ENCODE measurements around the gene CSTA. TPM values are rescaled to one million over a fixed set of nuclear protein-coding genes. Genes with fewer than 3 reads are reported as not detected.

CSTA gene
- total and polyA plus RNA-seq, 2 donors from 2014 or later, result 0.80 to 4.6 TPM

- Histone ChIP-seq H3K4me3 (ENCODE audit: low read length in 3 of 3) (no peak overlapping the region), H3K27ac (ENCODE audit: low read depth in 2 of 2, low read length in 2 of 2) (no peak overlapping the region), H3K4me1 (ENCODE audit: control insufficient read depth in 2 of 3, insufficient read depth in 2 of 3, low read depth in 1 of 3, low read length in 3 of 3) (no peaks in the 10 kb centered on the region), H3K36me3 (ENCODE audit: control insufficient read depth in 2 of 3, insufficient read depth in 3 of 3, low read length in 3 of 3) (no peaks in the 10 kb centered on the region), H3K9ac (ENCODE audit: low read length in 3 of 3) (no peak overlapping the region), H3K9me3 (ENCODE audit: control insufficient read depth in 2 of 3, insufficient read depth in 1 of 3, low read length in 3 of 3) (no peaks in the 10 kb centered on the region), H3K27me3 (ENCODE audit: control insufficient read depth, insufficient read depth, low read length) (no peaks in the 10 kb centered on the region)
- intact Hi-C loops (cut with DNase I), result no loop called here
- DNase-seq (no peak), FAIRE-seq (no peak)
- TF ChIP-seq, protein P1, sequence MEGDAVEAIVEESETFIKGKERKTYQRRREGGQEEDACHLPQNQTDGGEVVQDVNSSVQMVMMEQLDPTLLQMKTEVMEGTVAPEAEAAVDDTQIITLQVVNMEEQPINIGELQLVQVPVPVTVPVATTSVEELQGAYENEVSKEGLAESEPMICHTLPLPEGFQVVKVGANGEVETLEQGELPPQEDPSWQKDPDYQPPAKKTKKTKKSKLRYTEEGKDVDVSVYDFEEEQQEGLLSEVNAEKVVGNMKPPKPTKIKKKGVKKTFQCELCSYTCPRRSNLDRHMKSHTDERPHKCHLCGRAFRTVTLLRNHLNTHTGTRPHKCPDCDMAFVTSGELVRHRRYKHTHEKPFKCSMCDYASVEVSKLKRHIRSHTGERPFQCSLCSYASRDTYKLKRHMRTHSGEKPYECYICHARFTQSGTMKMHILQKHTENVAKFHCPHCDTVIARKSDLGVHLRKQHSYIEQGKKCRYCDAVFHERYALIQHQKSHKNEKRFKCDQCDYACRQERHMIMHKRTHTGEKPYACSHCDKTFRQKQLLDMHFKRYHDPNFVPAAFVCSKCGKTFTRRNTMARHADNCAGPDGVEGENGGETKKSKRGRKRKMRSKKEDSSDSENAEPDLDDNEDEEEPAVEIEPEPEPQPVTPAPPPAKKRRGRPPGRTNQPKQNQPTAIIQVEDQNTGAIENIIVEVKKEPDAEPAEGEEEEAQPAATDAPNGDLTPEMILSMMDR (IDR thresholded peaks at IDR 0.05; ENCODE audit: borderline replicate concordance, extremely low read depth, insufficient read depth), result no peak
Measured at GRCh38 chr3:122332551-122332950, 7.5 kb downstream of the CSTA start.

DNA sequence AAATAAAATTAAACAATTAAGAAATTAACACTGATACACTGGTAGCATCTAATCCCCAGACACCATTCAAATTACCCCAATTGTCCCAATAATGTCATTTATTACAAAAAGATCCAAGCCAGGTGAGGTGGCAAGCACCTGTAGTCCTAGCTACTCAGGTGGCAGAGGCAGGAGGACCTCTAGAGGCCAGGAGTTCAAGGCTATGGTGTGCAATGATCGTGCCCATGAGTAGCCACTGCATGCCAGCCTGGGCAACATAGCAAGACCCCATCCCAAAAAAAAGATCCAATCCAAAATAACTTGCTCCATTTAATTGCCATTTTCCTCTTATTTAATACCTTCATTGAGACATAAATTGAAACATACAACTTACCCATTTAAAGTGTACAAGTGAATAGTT is 17.8 kb downstream of the CSTA start:
- Histone ChIP-seq H3K36me3 (ENCODE audit: control insufficient read depth in 2 of 3, insufficient read depth in 3 of 3, low read length in 3 of 3) (no peaks in the 10 kb centered on the region), H3K9ac (ENCODE audit: low read length in 3 of 3) (no peak overlapping the region), H3K27me3 (ENCODE audit: control insufficient read depth, insufficient read depth, low read length) (no peaks in the 10 kb centered on the region), H3K27ac (ENCODE audit: low read depth in 2 of 2, low read length in 2 of 2) (no peak overlapping the region), H3K9me3 (ENCODE audit: control insufficient read depth in 2 of 3, insufficient read depth in 1 of 3, low read length in 3 of 3) (no peaks in the 10 kb centered on the region), H3K4me1 (ENCODE audit: control insufficient read depth in 2 of 3, insufficient read depth in 2 of 3, low read depth in 1 of 3, low read length in 3 of 3) (no peaks in the 10 kb centered on the region), H3K4me3 (ENCODE audit: low read length in 3 of 3) (no peak overlapping the region)
- intact Hi-C loops (cut with DNase I), result no loop called here
- TF ChIP-seq, protein P1 (IDR thresholded peaks at IDR 0.05; ENCODE audit: borderline replicate concordance, extremely low read depth, insufficient read depth), result no peak
- DNase-seq (no peak), FAIRE-seq (no peak)

DNA sequence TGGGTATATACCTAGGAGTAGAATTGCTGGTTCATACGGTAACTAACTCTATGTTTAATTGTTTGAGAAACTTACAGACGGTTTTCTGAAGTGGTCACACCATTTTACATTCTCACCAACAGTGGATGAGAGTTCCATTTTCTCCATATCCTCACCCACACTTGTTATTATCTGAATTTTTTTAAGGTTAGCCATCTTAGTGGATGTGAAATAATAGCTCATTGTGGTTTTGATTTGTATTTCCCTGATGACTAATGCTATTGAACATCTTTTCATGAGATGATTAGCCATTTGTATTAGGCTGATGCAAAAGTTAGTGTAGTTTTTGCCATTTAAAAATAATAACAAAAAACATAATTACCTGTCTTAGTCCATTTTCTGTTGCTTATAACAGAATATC is 18.6 kb downstream of the CSTA start:
- no peaks in the 10 kb centered on the region for H3K4me1 ChIP-seq (ENCODE audit: control insufficient read depth in 2 of 3, insufficient read depth in 2 of 3, low read depth in 1 of 3, low read length in 3 of 3)
- intact Hi-C loops (cut with DNase I), result no loop called here
- H3K36me3 ChIP-seq (ENCODE audit: control insufficient read depth in 2 of 3, insufficient read depth in 3 of 3, low read length in 3 of 3), result no peaks in the 10 kb centered on the region
- no peaks in the 10 kb centered on the region for H3K27me3 ChIP-seq (ENCODE audit: control insufficient read depth, insufficient read depth, low read length)
- FAIRE-seq, result no peak
- TF ChIP-seq, protein P1 (IDR thresholded peaks at IDR 0.05; ENCODE audit: borderline replicate concordance, extremely low read depth, insufficient read depth), result no peak
- no peak overlapping the region for H3K27ac ChIP-seq (ENCODE audit: low read depth in 2 of 2, low read length in 2 of 2)
- no peak overlapping the region for H3K4me3 ChIP-seq (ENCODE audit: low read length in 3 of 3)
- no peak overlapping the region for H3K9ac ChIP-seq (ENCODE audit: low read length in 3 of 3)
- no peaks in the 10 kb centered on the region for H3K9me3 ChIP-seq (ENCODE audit: control insufficient read depth in 2 of 3, insufficient read depth in 1 of 3, low read length in 3 of 3)
- no peak for DNase-seq

DNA sequence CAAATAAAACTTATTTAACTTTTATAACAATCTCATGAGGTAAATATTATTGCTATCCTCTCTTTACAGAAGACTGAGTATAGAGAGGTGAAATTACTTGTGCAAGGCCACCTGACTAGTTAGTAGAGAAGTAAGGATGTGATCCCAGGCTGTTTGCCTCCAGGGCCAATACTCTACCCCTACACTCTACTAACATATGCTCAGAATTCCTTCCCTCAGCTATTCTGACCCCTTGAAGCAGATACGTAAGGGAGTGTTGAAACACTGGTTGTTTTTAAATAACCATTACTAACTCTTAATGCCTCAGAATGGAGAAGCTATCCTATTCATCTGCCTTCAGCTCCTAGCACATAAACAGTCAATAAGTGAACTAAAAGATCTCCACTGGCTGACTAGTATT is 24.1 kb downstream of the CSTA start:
- TF ChIP-seq, protein P1 (IDR thresholded peaks at IDR 0.05; ENCODE audit: borderline replicate concordance, extremely low read depth, insufficient read depth), result no peak
- no peak for DNase-seq
- Histone ChIP-seq H3K9me3 (ENCODE audit: control insufficient read depth in 2 of 3, insufficient read depth in 1 of 3, low read length in 3 of 3) (no peaks in the 10 kb centered on the region), H3K9ac (ENCODE audit: low read length in 3 of 3) (no peak overlapping the region), H3K4me1 (ENCODE audit: control insufficient read depth in 2 of 3, insufficient read depth in 2 of 3, low read depth in 1 of 3, low read length in 3 of 3) (no peaks in the 10 kb centered on the region), H3K4me3 (ENCODE audit: low read length in 3 of 3) (no peak overlapping the region), H3K36me3 (ENCODE audit: control insufficient read depth in 2 of 3, insufficient read depth in 3 of 3, low read length in 3 of 3) (no peaks in the 10 kb centered on the region), H3K27me3 (ENCODE audit: control insufficient read depth, insufficient read depth, low read length) (no peaks in the 10 kb centered on the region), H3K27ac (ENCODE audit: low read depth in 2 of 2, low read length in 2 of 2) (no peak overlapping the region)
- FAIRE-seq, result no peak
- intact Hi-C loops (cut with DNase I), result no loop called here

Measured in kidney (tissue), 14 donors.